ENCODE measurements around the gene GON4L. TPM values are rescaled to one million over a fixed set of nuclear protein-coding genes. Genes with fewer than 3 reads are reported as not detected.

GON4L gene
- total and polyA plus RNA-seq, 8 donors = 9.3 to 68.7 (median 39.0) TPM

DNA sequence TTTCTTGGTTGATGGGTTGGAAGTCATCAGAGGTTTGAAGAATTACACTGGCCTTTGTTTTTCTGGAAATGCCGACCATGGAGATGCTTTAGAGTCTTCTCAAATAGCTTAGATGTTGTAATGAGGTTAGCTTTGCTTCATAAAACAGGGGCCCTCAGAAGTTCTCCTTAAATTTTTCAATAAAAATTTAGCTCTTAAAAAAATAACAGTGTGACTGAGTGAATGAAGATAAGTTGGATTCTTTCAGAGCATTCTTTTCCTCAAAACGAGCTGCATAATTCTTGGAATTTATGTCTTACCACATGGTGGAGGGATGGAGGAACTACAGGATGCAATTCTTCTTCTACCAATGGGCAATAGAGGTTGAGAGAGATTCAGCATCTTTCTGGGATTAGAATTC lies 25.8 kb upstream of the GON4L start:
- no peaks in the 10 kb centered on the region for H3K4me1 ChIP-seq
- no peaks in the 10 kb centered on the region for H3K9me3 ChIP-seq
- intact Hi-C loops (cut with DNase I; ENCODE audit: low total_unique reads) = no loop called here
- no peak for DNase-seq
- TF ChIP-seq CTCF (IDR thresholded peaks at IDR 0.05) (no peak), EP300 (IDR thresholded peaks at IDR 0.05) (no peak), POLR2A (IDR thresholded peaks at IDR 0.05) (no peak)
- H3K27ac ChIP-seq = no peak overlapping the region
- no peak overlapping the region for H3K4me3 ChIP-seq
- 67 to 83% (median 71%) methylated on average over 2 of the region's 2 CpGs for WGBS, 5 donors
- peaks cover 4 to 38% (median 21%) of the 10 kb centered on the region in 4 donors for H3K36me3 ChIP-seq
- no peaks in the 10 kb centered on the region for H3K27me3 ChIP-seq

- intact Hi-C loops (cut with DNase I; ENCODE audit: low total_unique reads) = no loop called here
- H3K4me3 ChIP-seq = no peak overlapping the region
- no peaks in the 10 kb centered on the region for H3K4me1 ChIP-seq
- no peaks in the 10 kb centered on the region for H3K27me3 ChIP-seq
- no peak for DNase-seq
- H3K9me3 ChIP-seq = no peaks in the 10 kb centered on the region
- TF ChIP-seq CTCF (IDR thresholded peaks at IDR 0.05) (no peak), EP300 (IDR thresholded peaks at IDR 0.05) (no peak), POLR2AphosphoS5 (IDR thresholded peaks at IDR 0.05) (no peak), POLR2A (IDR thresholded peaks at IDR 0.05) (no peak)
- H3K27ac ChIP-seq = no peak overlapping the region
- H3K36me3 ChIP-seq = peaks cover 4 to 37% (median 21%) of the 10 kb centered on the region in 4 donors
Measured at GRCh38 chr1:155882235-155882634, 25.2 kb upstream of the GON4L start.

- Histone ChIP-seq H3K4me3 (no peak overlapping the region), H3K27me3 (no peaks in the 10 kb centered on the region), H3K4me1 (no peaks in the 10 kb centered on the region), H3K27ac (no peak overlapping the region), H3K9me3 (no peaks in the 10 kb centered on the region), H3K36me3 (peaks cover 4 to 37% (median 21%) of the 10 kb centered on the region in 4 donors)
- no peak for TF ChIP-seq EP300 (IDR thresholded peaks at IDR 0.05)
- no peak for TF ChIP-seq POLR2AphosphoS5 (IDR thresholded peaks at IDR 0.05)
- TF ChIP-seq CTCF (IDR thresholded peaks at IDR 0.05) = no peak
- no peak for TF ChIP-seq POLR2A (IDR thresholded peaks at IDR 0.05)
- DNase-seq = no peak
- intact Hi-C loops (cut with DNase I; ENCODE audit: low total_unique reads) = no loop called here
- WGBS, 5 donors = 73 to 85% (median 78%) methylated on average over 6 of the region's 6 CpGs
Measured at GRCh38 chr1:155880950-155881349, 23.9 kb upstream of the GON4L start.

DNA sequence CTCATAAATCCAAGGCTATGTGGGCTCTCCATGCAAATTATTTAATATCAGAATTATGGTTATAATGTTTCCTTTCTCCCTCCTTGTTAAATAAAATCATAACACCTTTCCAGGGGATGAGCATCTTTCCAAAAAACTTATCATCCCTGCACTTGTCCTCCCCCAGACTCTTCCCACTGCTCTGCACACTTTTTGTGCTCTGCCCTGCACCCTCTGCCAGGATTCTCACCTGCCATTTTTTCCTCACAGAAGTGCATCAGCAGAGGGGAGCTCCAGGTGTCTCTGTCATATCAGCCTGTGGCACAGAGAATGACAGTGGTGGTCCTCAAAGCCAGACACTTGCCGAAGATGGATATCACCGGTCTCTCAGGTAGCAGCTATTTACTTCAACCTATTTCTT lies 23.2 kb upstream of the GON4L start:
- no peaks in the 10 kb centered on the region for H3K4me1 ChIP-seq
- WGBS, 5 donors = 78 to 100% (median 96%) methylated on average over 2 of the region's 2 CpGs

More for the DNA sequence above, 23.2 kb upstream of the GON4L start:
- intact Hi-C loops (cut with DNase I; ENCODE audit: low total_unique reads) = no loop called here
- Histone ChIP-seq H3K9me3 (no peaks in the 10 kb centered on the region), H3K27me3 (no peaks in the 10 kb centered on the region), H3K27ac (no peak overlapping the region), H3K4me3 (no peak overlapping the region), H3K36me3 (peaks cover 4 to 37% (median 21%) of the 10 kb centered on the region in 4 donors)
- no peak for DNase-seq
- no peak for TF ChIP-seq POLR2AphosphoS5 (IDR thresholded peaks at IDR 0.05)
- TF ChIP-seq POLR2A (IDR thresholded peaks at IDR 0.05) = no peak
- no peak for TF ChIP-seq EP300 (IDR thresholded peaks at IDR 0.05)
- TF ChIP-seq CTCF (IDR thresholded peaks at IDR 0.05) = no peak
